C4-2B (cell line): ENCODE data around the gene OR1F1.

ENCODE experiments used
- CTCF ChIP-seq: fragments of 450-650 bp; conservative IDR thresholded peaks from 2 replicates; pipeline ENCODE4 v1.5.1; 2017; ENCODE audit warnings: mild to moderate bottlenecking
- ZFX ChIP-seq: fragments of 450-650 bp; IDR thresholded peaks from 2 replicates; pipeline ENCODE4 v1.6.1; 2017

GRCh38 chr16:3198334-3199072, 10.5 kb downstream of the OR1F1 start:
- TF ChIP-seq CTCF (no peak), ZFX (no peak)
